H9 (cell line): ENCODE measurements around the gene ANAPC15. TPM values are rescaled to one million over a fixed set of nuclear protein-coding genes. Genes with fewer than 3 reads are reported as not detected.

Source experiments
- DNase-seq: peaks from one replicate; pipeline ENCODE4 v3.0.0-alpha.2; 2017
- H2AFZ ChIP-seq: one replicate; pipeline ENCODE4 v1.6.1; 2013; ENCODE audit warnings: mild to moderate bottlenecking, low read length, control low read depth, moderate library complexity
- H2AK5ac ChIP-seq: 2 replicates; pipeline ENCODE4 v1.6.1; 2013; ENCODE audit warnings: low read length, control low read depth, mixed read lengths; ENCODE audit not compliant: insufficient read length
- H2BK120ac ChIP-seq: one replicate; pipeline ENCODE4 v1.6.1; 2013; ENCODE audit warnings: low read depth, mild to moderate bottlenecking, low read length, control low read depth, inconsistent platforms; ENCODE audit not compliant: poor library complexity, severe bottlenecking
- H2BK12ac ChIP-seq: 2 replicates; pipeline ENCODE4 v1.6.1; 2013; ENCODE audit warnings: low read length, control low read depth, mixed read lengths, low read depth; ENCODE audit not compliant: insufficient read length
- H2BK15ac ChIP-seq: 2 replicates; pipeline ENCODE4 v1.6.1; 2013; ENCODE audit warnings: low read depth, low read length, control low read depth
- H2BK20ac ChIP-seq: one replicate; pipeline ENCODE4 v1.6.1; 2013; ENCODE audit warnings: low read depth, mild to moderate bottlenecking, low read length, control low read depth, inconsistent platforms; ENCODE audit not compliant: poor library complexity, severe bottlenecking
- H2BK5ac ChIP-seq: 2 replicates; pipeline ENCODE4 v1.6.1; 2013; ENCODE audit warnings: low read length, control low read depth, mixed read lengths; ENCODE audit not compliant: insufficient read length
- H3K14ac ChIP-seq: 2 replicates; pipeline ENCODE4 v1.6.1; 2013; ENCODE audit warnings: low read length, control low read depth; ENCODE audit not compliant: insufficient read depth
- H3K18ac ChIP-seq: 2 replicates; pipeline ENCODE4 v1.6.1; 2013; ENCODE audit warnings: low read depth, mild to moderate bottlenecking, mixed read lengths, low read length, control low read depth; ENCODE audit not compliant: insufficient read length
- H3K23ac ChIP-seq: 2 replicates; pipeline ENCODE4 v1.6.1; 2013; ENCODE audit warnings: low read length, control low read depth, mixed read lengths, low read depth; ENCODE audit not compliant: insufficient read length
- H3K23me2 ChIP-seq: 2 replicates; pipeline ENCODE4 v1.6.1; 2013; ENCODE audit warnings: low read depth, mild to moderate bottlenecking, mixed read lengths, low read length, control low read depth; ENCODE audit not compliant: insufficient read length, poor library complexity, severe bottlenecking
- H3K27ac ChIP-seq: 2 replicates; pipeline ENCODE4 v1.5.1; 2013; ENCODE audit warnings: low read length, control low read depth, mixed read lengths, low read depth; ENCODE audit not compliant: insufficient read length
- H3K27me3 ChIP-seq: 2 replicates; pipeline ENCODE4 v1.6.1; 2013; ENCODE audit warnings: low read length, control low read depth, inconsistent platforms; ENCODE audit not compliant: insufficient read depth
- H3K4ac ChIP-seq: 2 replicates; pipeline ENCODE4 v1.6.1; 2013; ENCODE audit warnings: low read depth, mild to moderate bottlenecking, control low read depth, inconsistent platforms, low read length, moderate library complexity
- H3K4me1 ChIP-seq: 2 replicates; pipeline ENCODE4 v1.6.1; 2013; ENCODE audit warnings: low read length, control low read depth, inconsistent platforms; ENCODE audit not compliant: insufficient read depth
- H3K4me2 ChIP-seq: 2 replicates; pipeline ENCODE4 v1.6.1; 2013; ENCODE audit warnings: low read length, control low read depth, mixed read lengths; ENCODE audit not compliant: insufficient read length, insufficient read depth
- H3K56ac ChIP-seq: 2 replicates; pipeline ENCODE4 v1.6.1; 2013; ENCODE audit warnings: low read depth, mild to moderate bottlenecking, mixed read lengths, low read length, control low read depth; ENCODE audit not compliant: insufficient read length
- H3K79me1 ChIP-seq: 2 replicates; pipeline ENCODE4 v1.6.1; 2013; ENCODE audit warnings: low read depth, mild to moderate bottlenecking, moderate library complexity, low read length, control low read depth, inconsistent platforms; ENCODE audit not compliant: insufficient read depth, poor library complexity, severe bottlenecking
- H3K79me2 ChIP-seq: 2 replicates; pipeline ENCODE4 v1.6.1; 2013; ENCODE audit warnings: low read length, control low read depth, inconsistent platforms; ENCODE audit not compliant: insufficient read depth
- H3K9ac ChIP-seq: 2 replicates; pipeline ENCODE4 v1.6.1; 2013; ENCODE audit warnings: low read length, control low read depth, mixed read lengths; ENCODE audit not compliant: insufficient read length; ENCODE audit errors: extremely low read depth
- H3K9me3 ChIP-seq: one replicate; pipeline ENCODE4 v1.6.1; 2013; ENCODE audit warnings: low read depth, low read length, inconsistent platforms; ENCODE audit not compliant: control insufficient read depth
- H3T11ph ChIP-seq: one replicate; pipeline ENCODE4 v1.6.1; 2013; ENCODE audit warnings: mild to moderate bottlenecking, low read length, control low read depth, inconsistent platforms
- H4K20me1 ChIP-seq: one replicate; pipeline ENCODE4 v1.6.1; 2013; ENCODE audit not compliant: control insufficient read depth, insufficient read length, insufficient read depth
- H4K5ac ChIP-seq: 2 replicates; pipeline ENCODE4 v1.6.1; 2013; ENCODE audit warnings: low read depth, mild to moderate bottlenecking, mixed read lengths, low read length, control low read depth; ENCODE audit not compliant: insufficient read length
- H4K8ac ChIP-seq: replicated peaks from 2 replicates; pipeline ENCODE4 v1.6.1; 2013; ENCODE audit warnings: low read length, control low read depth, mixed read lengths, low read depth; ENCODE audit not compliant: insufficient read length
- H4K91ac ChIP-seq: 2 replicates; pipeline ENCODE4 v1.6.1; 2013; ENCODE audit warnings: low read depth, mild to moderate bottlenecking, moderate library complexity, mixed read lengths, low read length, control low read depth; ENCODE audit not compliant: insufficient read length
- H3K27ac Mint-ChIP-seq, 3 experiments: 2 replicates in 2 of 3; 3 replicates in 1 of 3; pipeline ENCODE4 v1.8.0; 2020 to 2021; ENCODE audit warnings: mixed read lengths in 3 of 3, mild to moderate bottlenecking in 1 of 3, moderate library complexity in 1 of 3
- H3K27me3 Mint-ChIP-seq: 2 replicates; pipeline ENCODE4 v1.8.0; 2021; ENCODE audit warnings: low read depth, mild to moderate bottlenecking, moderate library complexity, mixed read lengths
- H3K36me3 Mint-ChIP-seq, 3 experiments: 2 replicates in 2 of 3; 3 replicates in 1 of 3; pipeline ENCODE4 v1.8.0; 2020 to 2021; ENCODE audit warnings: low read depth in 3 of 3, mixed read lengths in 3 of 3; ENCODE audit not compliant: insufficient read depth in 1 of 3
- H3K4me1 Mint-ChIP-seq, 2 experiments: 2 replicates each; pipeline ENCODE4 v1.8.0; 2020; ENCODE audit warnings: mixed read lengths in 2 of 2
- H3K4me3 Mint-ChIP-seq, 2 experiments: 2 replicates in 1 of 2; 3 replicates in 1 of 2; pipeline ENCODE4 v1.8.0; 2020 to 2021; ENCODE audit warnings: mild to moderate bottlenecking in 2 of 2, mixed read lengths in 2 of 2, moderate library complexity in 1 of 2
- H3K9me3 Mint-ChIP-seq, 2 experiments: 2 replicates in 1 of 2; 3 replicates in 1 of 2; pipeline ENCODE4 v1.8.0; 2020; ENCODE audit warnings: mild to moderate bottlenecking in 2 of 2, mixed read lengths in 2 of 2, moderate library complexity in 1 of 2
- WGBS: extraction: QIAGEN DNeasy Blood & Tissue Kit; methylation state at CpG from one replicate; pipeline ENCODE4 v1.1.7; 2013; ENCODE audit warnings: missing lambda C conversion rate, low lambda C conversion rate, mixed read lengths; ENCODE audit not compliant: insufficient read length; ENCODE audit errors: extremely low coverage; 5-methylcytosine and 5-hydroxymethylcytosine counted together
- long read RNA-seq: library from polyadenylated mRNA; unstranded; transcript quantifications from one replicate; pipeline ENCODE4 v2.0.0, GENCODE V29; 2020
- total RNA-seq: library from RNA; stranded (reverse); gene quantifications from 2 replicates; pipeline ENCODE4 v1.2.1, GENCODE V29; 2021
- TF ChIP-seq, protein P1 (sequence below): fragments of 200-600 bp; sonication (generic); conservative IDR thresholded peaks from 3 replicates; pipeline ENCODE4 v1.8.0; 2021; ENCODE audit warnings: antibody characterized with exemption, mild to moderate bottlenecking

The ANAPC15 gene
- 72.6 and 79.3 TPM in 2 replicates for total RNA-seq
- long read RNA-seq, transcript ANAPC15-208 (6 exons, 867 nt): minor isoform, 6 of 59 reads
- long read RNA-seq, transcript ANAPC15-201 (6 exons, 886 nt): major isoform, 31 of 59 reads
- long read RNA-seq, partial matches to known transcripts: 5 of 59 reads
- long read RNA-seq, other reads (novel, unspliced or antisense): 11 of 59 reads

DNA sequence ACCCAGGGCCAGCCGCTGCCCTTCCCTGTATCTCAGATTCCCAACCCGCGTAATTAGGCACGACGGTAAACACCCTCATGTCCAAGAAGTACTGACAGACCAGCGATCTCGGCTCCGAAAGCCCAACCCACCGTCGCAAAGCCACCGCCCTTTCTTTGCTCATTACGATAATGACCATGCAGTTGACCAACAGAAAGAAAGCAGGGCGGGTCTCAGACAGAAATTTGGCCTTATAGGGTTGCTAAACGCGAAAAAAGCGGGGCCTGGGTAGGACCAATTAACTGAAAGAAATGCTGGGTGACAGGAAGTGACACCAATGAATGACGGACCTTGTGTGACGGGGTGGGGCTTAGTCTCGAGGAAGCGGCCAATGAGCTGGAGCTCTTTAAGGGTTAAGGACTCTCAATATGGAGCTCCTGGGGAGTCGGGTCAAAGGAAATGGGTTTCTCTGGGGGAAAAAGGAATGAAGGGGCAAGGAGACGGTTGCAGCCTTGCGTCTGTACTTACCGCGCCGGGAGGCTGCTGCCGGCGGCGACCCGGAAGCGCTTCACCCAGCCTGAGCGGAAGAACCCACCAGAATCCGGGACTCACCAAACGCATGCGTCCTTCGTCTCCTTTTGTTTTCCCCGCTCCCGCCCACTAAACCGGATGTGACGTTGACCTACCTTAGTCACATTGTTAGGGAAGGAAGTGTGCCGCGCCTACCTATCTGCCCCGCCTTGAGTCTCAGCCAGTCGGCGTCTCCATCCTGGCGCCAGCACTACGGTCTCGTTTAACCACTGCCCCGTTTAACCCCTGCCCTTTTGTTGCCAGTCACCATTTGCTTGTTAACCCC lies at the start of gene ANAPC15:
ANAPC15 (minus strand) TSS at position 553 of the 835 bp plus-strand sequence. CDS start 1,419 bp downstream, outside the sequence.
- Histone ChIP-seq H2BK20ac (no peak within 1 kb of the TSS), H2BK12ac (peak within 1 kb of the TSS; percentile 35), H3T11ph (peak within 1 kb of the TSS; percentile 96), H3K23ac (no peak within 1 kb of the TSS), H3K23me2 (peaks cover 10% of the 10 kb centered on the region), H2BK120ac (peak within 1 kb of the TSS; percentile 98), H4K8ac (no peak within 1 kb of the TSS), H3K79me2 (no peaks in the 10 kb centered on the region), H3K4me2 (peak within 1 kb of the TSS; percentile 77), H3K4me1 (no peaks in the 10 kb centered on the region), H3K56ac (peak within 1 kb of the TSS; percentile 29), H3K27ac (peak within 1 kb of the TSS; percentile 82), H3K27me3 (no peaks in the 10 kb centered on the region; the same call in 1 of the 2 replicates), H2AK5ac (no peak within 1 kb of the TSS), H3K18ac (peak within 1 kb of the TSS; percentile 99), H2BK15ac (no peak within 1 kb of the TSS), H3K14ac (peak within 1 kb of the TSS; percentile 99), H3K9me3 (no peaks in the 10 kb centered on the region), H3K9ac (peak within 1 kb of the TSS; percentile 97), H2BK5ac (peak within 1 kb of the TSS; percentile 66), H2AFZ (no peak within 1 kb of the TSS), H4K91ac (no peak within 1 kb of the TSS), H4K20me1 (no peaks in the 10 kb centered on the region), H3K79me1 (no peaks in the 10 kb centered on the region), H3K4ac (no peak within 1 kb of the TSS; the same call in 1 of the 2 replicates), H4K5ac (peak within 1 kb of the TSS; percentile 76)
- Mint-ChIP-seq H3K27ac (peak within 1 kb of the TSS; percentile 100), H3K27me3 (peaks cover 31% of the 10 kb centered on the region), H3K36me3 (peaks cover 1 to 25% (median 11%) of the 10 kb centered on the region in 3 experiments; a peak in 5 of 7 replicates), H3K4me3 (peak within 1 kb of the TSS; percentile 89 to 91), H3K4me1 (peaks cover 13% of the 10 kb centered on the region in 2 experiments), H3K9me3 (no peaks in the 10 kb centered on the region)
- WGBS: no CpG with 5 or more reads among the region's 49 CpGs
- TF ChIP-seq, protein P1, sequence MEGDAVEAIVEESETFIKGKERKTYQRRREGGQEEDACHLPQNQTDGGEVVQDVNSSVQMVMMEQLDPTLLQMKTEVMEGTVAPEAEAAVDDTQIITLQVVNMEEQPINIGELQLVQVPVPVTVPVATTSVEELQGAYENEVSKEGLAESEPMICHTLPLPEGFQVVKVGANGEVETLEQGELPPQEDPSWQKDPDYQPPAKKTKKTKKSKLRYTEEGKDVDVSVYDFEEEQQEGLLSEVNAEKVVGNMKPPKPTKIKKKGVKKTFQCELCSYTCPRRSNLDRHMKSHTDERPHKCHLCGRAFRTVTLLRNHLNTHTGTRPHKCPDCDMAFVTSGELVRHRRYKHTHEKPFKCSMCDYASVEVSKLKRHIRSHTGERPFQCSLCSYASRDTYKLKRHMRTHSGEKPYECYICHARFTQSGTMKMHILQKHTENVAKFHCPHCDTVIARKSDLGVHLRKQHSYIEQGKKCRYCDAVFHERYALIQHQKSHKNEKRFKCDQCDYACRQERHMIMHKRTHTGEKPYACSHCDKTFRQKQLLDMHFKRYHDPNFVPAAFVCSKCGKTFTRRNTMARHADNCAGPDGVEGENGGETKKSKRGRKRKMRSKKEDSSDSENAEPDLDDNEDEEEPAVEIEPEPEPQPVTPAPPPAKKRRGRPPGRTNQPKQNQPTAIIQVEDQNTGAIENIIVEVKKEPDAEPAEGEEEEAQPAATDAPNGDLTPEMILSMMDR: no peak
- peak; percentile 99 for DNase-seq
